ENCODE data around the gene PDPK1.

Gene PDPK1

GRCh38 chr16:2520784-2521531 is 16.9 kb upstream of the PDPK1 start:
- TF ChIP-seq TAF1 (IDR thresholded peaks at IDR 0.05; ENCODE audit: low read depth) (no peak), REST (IDR thresholded peaks at IDR 0.05; ENCODE audit: low read depth) (no peak), MAX (IDR thresholded peaks at IDR 0.05) (no peak), TEAD4 (IDR thresholded peaks at IDR 0.05) (no peak), EGR1 (IDR thresholded peaks at IDR 0.05) (no peak), TCF12 (IDR thresholded peaks at IDR 0.05; ENCODE audit: low read depth) (no peak), RAD21 (IDR thresholded peaks at IDR 0.05; ENCODE audit: low read depth) (no peak), NFIC (IDR thresholded peaks at IDR 0.05) (no peak)
- TF ChIP-seq, protein P1, sequence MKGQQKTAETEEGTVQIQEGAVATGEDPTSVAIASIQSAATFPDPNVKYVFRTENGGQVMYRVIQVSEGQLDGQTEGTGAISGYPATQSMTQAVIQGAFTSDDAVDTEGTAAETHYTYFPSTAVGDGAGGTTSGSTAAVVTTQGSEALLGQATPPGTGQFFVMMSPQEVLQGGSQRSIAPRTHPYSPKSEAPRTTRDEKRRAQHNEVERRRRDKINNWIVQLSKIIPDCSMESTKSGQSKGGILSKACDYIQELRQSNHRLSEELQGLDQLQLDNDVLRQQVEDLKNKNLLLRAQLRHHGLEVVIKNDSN (IDR thresholded peaks at IDR 0.05), result no peak

DNA sequence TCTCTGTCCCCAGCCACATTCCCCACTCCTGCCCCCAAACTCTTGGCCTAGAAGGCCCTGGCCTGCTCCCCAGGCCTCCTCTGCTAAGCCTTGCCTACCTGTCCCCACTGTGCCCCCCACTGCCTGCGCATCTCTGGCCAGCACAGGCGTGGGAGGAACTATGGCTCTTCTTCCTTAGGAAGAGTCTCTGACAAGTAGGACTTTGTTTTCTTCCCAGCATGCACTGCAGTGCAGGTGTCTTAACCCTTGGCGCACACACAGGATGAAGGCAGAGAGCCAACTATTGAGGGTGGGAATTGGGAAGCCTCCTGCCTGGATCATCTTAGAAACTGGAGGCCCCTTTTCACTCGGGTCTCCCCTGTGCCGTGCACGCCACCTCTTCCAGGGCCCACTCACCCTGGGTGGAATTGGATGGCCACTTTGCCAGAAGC is 14.0 kb upstream of the PDPK1 start:
- TF ChIP-seq TCF12 (IDR thresholded peaks at IDR 0.05; ENCODE audit: low read depth), result no peak
- TF ChIP-seq TEAD4 (IDR thresholded peaks at IDR 0.05), result no peak
- no peak for TF ChIP-seq FOXM1 (IDR thresholded peaks at IDR 0.05; ENCODE audit: borderline replicate concordance, low read depth)

- no peak for TF ChIP-seq ZBTB7A (IDR thresholded peaks at IDR 0.05; ENCODE audit: low read depth)
- no peak for TF ChIP-seq EP300 (IDR thresholded peaks at IDR 0.05; ENCODE audit: borderline replicate concordance)
- TF ChIP-seq FOXM1 (IDR thresholded peaks at IDR 0.05; ENCODE audit: borderline replicate concordance, low read depth), result no peak
- TF ChIP-seq CEBPB (IDR thresholded peaks at IDR 0.05), result no peak
- no peak for TF ChIP-seq TEAD4 (IDR thresholded peaks at IDR 0.05)
- TF ChIP-seq RAD21 (IDR thresholded peaks at IDR 0.05; ENCODE audit: low read depth), result no peak
- no peak for TF ChIP-seq TCF12 (IDR thresholded peaks at IDR 0.05; ENCODE audit: low read depth)
- no peak for TF ChIP-seq TAF1 (IDR thresholded peaks at IDR 0.05; ENCODE audit: low read depth)
- TF ChIP-seq MAX (IDR thresholded peaks at IDR 0.05), result no peak
Observed at GRCh38 chr16:2524339-2524938, 13.4 kb upstream of the PDPK1 start.

DNA sequence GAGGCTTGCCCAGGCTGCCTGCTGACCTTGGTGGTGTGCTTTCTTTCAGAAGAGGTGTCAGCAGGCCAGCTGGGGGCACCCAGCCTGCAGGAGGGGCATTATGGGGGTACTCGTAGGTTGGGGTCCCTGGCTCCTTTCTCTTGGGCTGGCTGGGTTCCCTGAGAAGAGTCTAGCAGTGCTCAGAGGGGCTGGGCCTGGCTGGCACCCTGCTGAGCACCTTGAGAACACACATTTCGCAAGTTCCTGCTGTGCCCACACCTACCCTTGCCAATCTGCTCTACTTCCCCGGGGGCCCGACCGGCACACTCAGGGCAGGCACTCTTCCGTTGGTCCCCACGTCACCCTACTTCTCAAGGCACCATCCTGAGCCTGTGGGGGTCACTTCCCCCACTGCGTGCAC is 11.7 kb upstream of the PDPK1 start:
- TF ChIP-seq, protein P1 (IDR thresholded peaks at IDR 0.05), result no peak
- TF ChIP-seq ZBTB7A (IDR thresholded peaks at IDR 0.05; ENCODE audit: low read depth) (no peak), NFIC (IDR thresholded peaks at IDR 0.05) (no peak), RAD21 (IDR thresholded peaks at IDR 0.05; ENCODE audit: low read depth) (no peak), CREB1 (IDR thresholded peaks at IDR 0.05; ENCODE audit: low read depth) (no peak), EGR1 (IDR thresholded peaks at IDR 0.05) (no peak), EP300 (IDR thresholded peaks at IDR 0.05; ENCODE audit: borderline replicate concordance) (no peak), YY1 (IDR thresholded peaks at IDR 0.05; ENCODE audit: low read depth) (no peak), TAF1 (IDR thresholded peaks at IDR 0.05; ENCODE audit: low read depth) (no peak), TCF12 (IDR thresholded peaks at IDR 0.05; ENCODE audit: low read depth) (no peak), FOXM1 (IDR thresholded peaks at IDR 0.05; ENCODE audit: borderline replicate concordance, low read depth) (no peak), MAX (IDR thresholded peaks at IDR 0.05) (no peak), TEAD4 (IDR thresholded peaks at IDR 0.05) (no peak), REST (IDR thresholded peaks at IDR 0.05; ENCODE audit: low read depth) (no peak), CEBPB (IDR thresholded peaks at IDR 0.05) (no peak)

- TF ChIP-seq RAD21 (IDR thresholded peaks at IDR 0.05; ENCODE audit: low read depth) (no peak), REST (IDR thresholded peaks at IDR 0.05; ENCODE audit: low read depth) (no peak), TCF12 (IDR thresholded peaks at IDR 0.05; ENCODE audit: low read depth) (no peak), NFIC (IDR thresholded peaks at IDR 0.05) (no peak), CREB1 (IDR thresholded peaks at IDR 0.05; ENCODE audit: low read depth) (no peak)
Observed at GRCh38 chr16:2527071-2527783, 10.6 kb upstream of the PDPK1 start.
